ENCODE data around the gene ELP4.
"Not testable (repeated sequence)": the region's sequence is repeated elsewhere in the genome, so short reads cannot be mapped to it uniquely, and the experiment has no call there.

ELP4 gene

GRCh38 chr11:31509429-31510345 is at the start of gene ELP4, which contains the start of gene IMMP1L:
Gene ELP4, plus strand, starts transcription at chr11:31509767. Its CDS starts 18 bp downstream, at chr11:31509785.
Gene IMMP1L, minus strand, starts transcription at chr11:31509622. Its CDS starts 46,346 bp downstream, at chr11:31463276.
- peak; percentile 95 for DNase-seq

GRCh38 chr11:31464436-31464835 is 45.1 kb upstream of the ELP4 start:
- no peak for DNase-seq

- DNase-seq = no peak
These were observed 35.5 kb upstream of the ELP4 start for GRCh38 chr11:31474083-31474482.

GRCh38 chr11:31477528-31478222 is 31.9 kb upstream of the ELP4 start:
- DNase-seq = no peak

- DNase-seq = no peak
These were observed 31.4 kb upstream of the ELP4 start for GRCh38 chr11:31478223-31478590.

GRCh38 chr11:31479066-31479465 is 30.5 kb upstream of the ELP4 start:
- DNase-seq = no peak

GRCh38 chr11:31480930-31481329 is 28.6 kb upstream of the ELP4 start:
- DNase-seq = no peak

GRCh38 chr11:31484497-31484896 is 25.1 kb upstream of the ELP4 start:
- no peak for DNase-seq

- DNase-seq = no peak
These were observed 21.7 kb upstream of the ELP4 start for GRCh38 chr11:31487848-31488247.

- DNase-seq = no peak
These were observed 17.1 kb upstream of the ELP4 start for GRCh38 chr11:31492320-31492913.

- no peak for DNase-seq
These were observed 16.3 kb upstream of the ELP4 start for GRCh38 chr11:31493235-31493634.

GRCh38 chr11:31493762-31494161 is 15.8 kb upstream of the ELP4 start:
- not testable (repeated sequence) for DNase-seq

GRCh38 chr11:31499576-31500178 is 9.9 kb upstream of the ELP4 start:
- no peak for DNase-seq

- no peak for DNase-seq
These were observed 9.0 kb upstream of the ELP4 start for GRCh38 chr11:31500560-31500959.

GRCh38 chr11:31509051-31509428 is 527 bp upstream of the ELP4 start:
- DNase-seq = no peak

GRCh38 chr11:31512117-31512516 is 2.5 kb downstream of the ELP4 start:
- no peak for DNase-seq

- DNase-seq = no peak
These were observed 12.1 kb downstream of the ELP4 start for GRCh38 chr11:31521497-31522150.

GRCh38 chr11:31529189-31529588 is 19.6 kb downstream of the ELP4 start:
- DNase-seq = no peak

GRCh38 chr11:31529701-31530100 is 20.1 kb downstream of the ELP4 start:
- DNase-seq = no peak

GRCh38 chr11:31531293-31531692 is 21.7 kb downstream of the ELP4 start:
- DNase-seq = no peak

- DNase-seq = no peak
These were observed 25.9 kb downstream of the ELP4 start for GRCh38 chr11:31535479-31535878.

- DNase-seq = no peak
These were observed 33.3 kb downstream of the ELP4 start for GRCh38 chr11:31542862-31543261.

GRCh38 chr11:31555938-31556337 is 46.4 kb downstream of the ELP4 start:
- DNase-seq = no peak
